Measurements from ENCODE around the gene ALX4. TPM values are rescaled to one million over a fixed set of nuclear protein-coding genes. Genes with fewer than 3 reads are reported as not detected.

Gene ALX4
- total and polyA plus RNA-seq, 4 experiments from 2014 or later, result not detected

DNA sequence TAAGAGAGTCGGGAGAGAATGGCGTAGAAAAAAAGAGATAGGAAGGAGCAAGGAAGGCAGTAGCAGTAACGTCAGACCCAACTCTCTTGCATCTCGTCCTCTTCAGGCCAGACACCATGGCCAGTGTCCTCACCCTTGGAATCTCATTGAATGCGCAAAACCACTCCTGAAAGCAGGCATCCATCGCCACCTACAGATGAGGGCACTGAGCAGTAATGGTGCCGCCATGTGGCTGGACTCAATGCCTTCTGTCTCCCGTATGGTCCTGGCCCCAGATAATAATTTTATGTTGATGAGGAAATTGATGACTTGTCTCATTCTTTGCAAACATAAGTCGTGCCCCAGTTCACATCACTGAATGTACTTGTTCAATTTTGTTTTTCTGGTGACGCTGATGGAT lies 17.8 kb upstream of the ALX4 start:
- intact Hi-C loops (cut with micrococcal nuclease), result no loop called here
- CTCF ChIA-PET (ENCODE audit: partially characterized antibody), result no interaction called here

DNA sequence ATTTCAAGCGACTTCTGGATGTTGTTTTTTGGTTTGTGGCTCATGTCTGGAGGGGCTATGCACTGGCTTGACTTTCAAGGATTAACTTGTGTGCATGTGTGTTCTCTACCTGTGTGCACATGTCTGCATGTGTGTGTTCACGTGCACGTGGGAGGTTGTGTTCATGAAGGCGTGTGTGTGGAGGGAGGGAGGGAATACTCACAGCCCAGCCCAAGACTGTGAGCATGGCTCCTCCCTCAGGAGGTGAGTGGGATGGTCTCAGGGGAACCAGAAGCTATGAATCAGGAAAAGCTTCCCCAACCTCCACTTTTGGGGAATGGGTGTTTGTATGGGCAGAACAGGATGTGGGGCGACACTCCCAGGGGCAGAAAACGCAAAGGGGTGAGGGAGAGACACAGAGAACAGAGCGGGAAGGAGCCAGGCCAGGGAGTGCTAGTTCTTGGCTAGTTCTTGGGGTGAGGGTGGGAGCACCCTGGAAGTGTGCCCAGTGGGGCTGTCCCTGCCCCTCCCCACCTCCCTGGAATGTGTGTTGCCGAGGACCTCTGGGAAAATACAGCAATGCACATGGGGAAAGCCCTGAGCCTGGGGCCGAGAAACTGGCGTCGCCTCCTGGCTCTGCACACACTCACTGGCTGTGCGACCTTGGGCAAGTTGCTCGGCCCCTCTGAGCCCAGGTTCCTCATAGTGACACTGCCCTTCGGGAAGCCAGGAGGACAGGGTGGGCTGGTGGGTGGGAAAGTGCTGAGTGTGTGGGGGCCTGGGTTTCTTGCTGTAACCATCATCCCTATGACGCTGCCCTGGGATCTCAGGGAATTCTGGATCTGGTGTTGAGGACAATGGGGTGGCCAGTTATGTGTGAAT lies 16.9 kb upstream of the ALX4 start:
- Mint-ChIP-seq H3K4me1 (no peaks in the 10 kb centered on the region), H3K9me3 (peaks cover 0 to 2% (median 0%) of the 10 kb centered on the region in 8 donors), H3K4me3 (no peak overlapping the region), H3K36me3 (no peaks in the 10 kb centered on the region), H3K27me3 (peaks cover 53 to 60% of the 10 kb centered on the region in 2 donors), H3K27ac (no peak overlapping the region)
- CTCF ChIA-PET (ENCODE audit: partially characterized antibody), result no interaction called here
- no peaks in the 10 kb centered on the region for H3K36me3 ChIP-seq (ENCODE audit: insufficient read depth, low read length)
- H3K27me3 ChIP-seq (ENCODE audit: insufficient read depth, low read length), result peaks cover 18% of the 10 kb centered on the region
- H3K27ac ChIP-seq (ENCODE audit: low read depth, low read length), result no peak overlapping the region
- no peak overlapping the region for H3K4me3 ChIP-seq (ENCODE audit: low read length in 2 of 2)
- intact Hi-C loops (cut with micrococcal nuclease), result no loop called here
- H3K9me3 ChIP-seq (ENCODE audit: control insufficient read depth in 1 of 2, low read length in 2 of 2), result no peaks in the 10 kb centered on the region
- DNase-seq, result no peak
- H3K4me1 ChIP-seq (ENCODE audit: insufficient read depth, low read length), result no peaks in the 10 kb centered on the region
- POLR2A ChIA-PET (ENCODE audit: partially characterized antibody), result no interaction called here

More for the DNA sequence above, 17.8 kb upstream of the ALX4 start:
- Mint-ChIP-seq H3K36me3 (no peaks in the 10 kb centered on the region), H3K27me3 (peaks cover 46 to 53% of the 10 kb centered on the region in 2 donors), H3K9me3 (peaks cover 0 to 2% (median 0%) of the 10 kb centered on the region in 8 donors), H3K4me1 (no peaks in the 10 kb centered on the region), H3K27ac (no peak overlapping the region), H3K4me3 (no peak overlapping the region)
- Histone ChIP-seq H3K9me3 (ENCODE audit: control insufficient read depth in 1 of 2, low read length in 2 of 2) (no peaks in the 10 kb centered on the region), H3K4me1 (ENCODE audit: insufficient read depth, low read length) (no peaks in the 10 kb centered on the region), H3K4me3 (ENCODE audit: low read length in 2 of 2) (no peak overlapping the region), H3K36me3 (ENCODE audit: insufficient read depth, low read length) (no peaks in the 10 kb centered on the region), H3K27ac (ENCODE audit: low read depth, low read length) (no peak overlapping the region), H3K27me3 (ENCODE audit: insufficient read depth, low read length) (peaks cover 18% of the 10 kb centered on the region)
- POLR2A ChIA-PET (ENCODE audit: partially characterized antibody), result no interaction called here
- no peak for DNase-seq

DNA sequence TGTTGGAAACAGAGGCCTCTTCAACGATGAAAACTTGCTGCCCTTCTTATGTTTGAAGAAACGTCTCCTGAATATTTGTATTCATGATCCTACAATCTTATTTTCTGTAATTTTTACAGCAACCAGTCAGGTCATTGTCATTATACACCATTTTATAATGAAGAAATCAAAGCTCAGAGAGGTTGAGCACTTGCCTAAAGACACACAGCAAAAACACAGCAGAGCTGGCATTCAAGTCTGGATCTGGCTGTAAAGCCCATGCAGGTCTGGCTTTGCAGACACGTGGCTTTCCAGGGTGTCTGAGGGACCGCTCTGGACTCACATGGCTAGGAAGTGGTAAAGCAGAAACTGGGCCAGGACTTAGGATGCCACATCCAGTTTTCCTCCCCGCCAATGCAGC lies 15.8 kb upstream of the ALX4 start:
- no peaks in the 10 kb centered on the region for H3K36me3 ChIP-seq (ENCODE audit: insufficient read depth, low read length)
- H3K4me3 Mint-ChIP-seq, result no peak overlapping the region
- no peak overlapping the region for H3K4me3 ChIP-seq (ENCODE audit: low read length in 2 of 2)
- no peaks in the 10 kb centered on the region for H3K4me1 ChIP-seq (ENCODE audit: insufficient read depth, low read length)
- no peak overlapping the region for H3K27ac ChIP-seq (ENCODE audit: low read depth, low read length)
- no peak overlapping the region for H3K27ac Mint-ChIP-seq
- intact Hi-C loops (cut with micrococcal nuclease), result no loop called here
- H3K27me3 Mint-ChIP-seq, result peaks cover 61 to 68% of the 10 kb centered on the region in 2 donors
- H3K27me3 ChIP-seq (ENCODE audit: insufficient read depth, low read length), result peaks cover 18% of the 10 kb centered on the region
- H3K36me3 Mint-ChIP-seq, result no peaks in the 10 kb centered on the region
- POLR2A ChIA-PET (ENCODE audit: partially characterized antibody), result no interaction called here
- H3K4me1 Mint-ChIP-seq, result peaks cover 0 to 2% (median 0%) of the 10 kb centered on the region in 4 donors
- H3K9me3 Mint-ChIP-seq, result peaks cover 0 to 2% (median 0%) of the 10 kb centered on the region in 8 donors
- DNase-seq, result no peak
- CTCF ChIA-PET (ENCODE audit: partially characterized antibody), result no interaction called here
- no peaks in the 10 kb centered on the region for H3K9me3 ChIP-seq (ENCODE audit: control insufficient read depth in 1 of 2, low read length in 2 of 2)

DNA sequence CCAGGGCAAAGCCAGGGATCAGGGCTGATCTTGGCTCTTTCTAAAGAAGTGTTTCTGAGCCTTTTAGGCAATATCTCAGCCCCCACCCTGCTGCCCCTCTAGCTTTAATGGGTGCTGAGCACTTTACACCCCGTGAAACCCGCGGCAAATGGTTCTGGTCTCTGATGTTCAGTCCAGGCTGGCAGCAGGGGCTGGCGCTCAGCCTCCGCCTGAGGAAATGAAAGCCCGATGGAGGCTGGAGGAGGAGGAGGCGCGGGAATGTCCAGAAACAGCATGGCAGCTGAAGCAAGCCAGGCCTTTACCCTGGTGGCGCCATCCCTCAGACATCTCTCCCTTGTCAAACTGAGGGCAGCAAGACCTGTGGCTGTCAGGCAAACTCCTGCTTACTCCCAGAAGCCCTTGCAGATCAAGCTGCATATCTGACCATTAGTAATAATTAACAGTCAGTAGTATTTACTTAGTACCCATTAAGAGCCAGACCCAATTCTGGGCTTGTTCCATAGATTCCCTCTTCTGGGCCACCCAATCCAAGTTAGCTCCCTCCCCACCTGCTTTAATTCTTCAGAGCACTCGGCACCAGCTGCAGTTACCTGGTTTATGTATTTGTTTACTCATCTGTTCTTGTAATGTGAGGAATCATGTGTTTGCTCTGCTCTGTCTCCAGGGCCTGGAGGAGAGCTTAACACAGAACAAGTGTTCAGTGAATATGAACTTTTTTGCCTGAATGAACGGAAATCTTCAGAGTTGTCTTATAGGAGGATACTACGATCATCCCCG lies 15.0 kb upstream of the ALX4 start:
- Mint-ChIP-seq H3K27me3 (peaks cover 64 to 71% of the 10 kb centered on the region in 2 donors), H3K36me3 (no peaks in the 10 kb centered on the region), H3K4me3 (no peak overlapping the region), H3K4me1 (peaks cover 3 to 9% (median 4%) of the 10 kb centered on the region in 4 donors), H3K27ac (no peak overlapping the region), H3K9me3 (peaks cover 0 to 2% (median 0%) of the 10 kb centered on the region in 8 donors)
- H3K36me3 ChIP-seq (ENCODE audit: insufficient read depth, low read length), result no peaks in the 10 kb centered on the region
- ChIA-PET CTCF (ENCODE audit: partially characterized antibody) (interaction anchor here (1.2 kb wide), 1 partner anchor 38 kb away, joined by 3 read pairs; no protein-coding TSS in a partner anchor), POLR2A (ENCODE audit: partially characterized antibody) (no interaction called here)
- no peak for DNase-seq
- H3K27ac ChIP-seq (ENCODE audit: low read depth, low read length), result no peak overlapping the region
- H3K4me3 ChIP-seq (ENCODE audit: low read length in 2 of 2), result no peak overlapping the region
- intact Hi-C loops (cut with micrococcal nuclease), result no loop called here
- H3K27me3 ChIP-seq (ENCODE audit: insufficient read depth, low read length), result peaks cover 24% of the 10 kb centered on the region
- H3K9me3 ChIP-seq (ENCODE audit: control insufficient read depth in 1 of 2, low read length in 2 of 2), result no peaks in the 10 kb centered on the region
- H3K4me1 ChIP-seq (ENCODE audit: insufficient read depth, low read length), result no peaks in the 10 kb centered on the region

DNA sequence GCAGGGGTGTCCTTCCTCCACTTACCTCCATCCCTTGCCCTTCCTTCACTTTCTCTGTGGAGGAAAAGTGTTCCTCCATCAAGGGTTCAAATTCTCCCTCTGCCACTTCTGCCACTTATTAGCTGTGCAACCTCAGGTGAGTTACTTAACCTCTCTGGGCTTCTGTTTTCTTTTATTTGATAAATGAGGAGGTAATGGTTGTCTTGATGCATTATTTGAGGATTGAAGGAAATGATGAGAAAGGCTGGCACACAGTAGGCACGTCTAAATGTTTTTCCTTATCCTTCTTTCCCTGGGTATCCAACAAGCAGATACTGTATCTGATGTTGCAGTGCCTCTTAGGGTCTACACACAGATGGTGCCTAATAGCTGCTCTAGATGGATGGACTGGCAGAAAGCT lies 14.3 kb upstream of the ALX4 start:
- H3K27ac Mint-ChIP-seq, result no peak overlapping the region
- Histone ChIP-seq H3K9me3 (ENCODE audit: control insufficient read depth in 1 of 2, low read length in 2 of 2) (no peaks in the 10 kb centered on the region), H3K36me3 (ENCODE audit: insufficient read depth, low read length) (no peaks in the 10 kb centered on the region), H3K4me3 (ENCODE audit: low read length in 2 of 2) (no peak overlapping the region), H3K27me3 (ENCODE audit: insufficient read depth, low read length) (peaks cover 24% of the 10 kb centered on the region), H3K27ac (ENCODE audit: low read depth, low read length) (no peak overlapping the region), H3K4me1 (ENCODE audit: insufficient read depth, low read length) (no peaks in the 10 kb centered on the region)
- intact Hi-C loops (cut with micrococcal nuclease), result no loop called here
- H3K9me3 Mint-ChIP-seq, result peaks cover 0 to 2% (median 0%) of the 10 kb centered on the region in 8 donors
- H3K27me3 Mint-ChIP-seq, result peaks cover 64 to 73% of the 10 kb centered on the region in 2 donors
- H3K4me3 Mint-ChIP-seq, result no peak overlapping the region
- CTCF ChIA-PET (ENCODE audit: partially characterized antibody), result interaction anchor here (1.2 kb wide), 1 partner anchor 38 kb away, joined by 3 read pairs; no protein-coding TSS in a partner anchor
- POLR2A ChIA-PET (ENCODE audit: partially characterized antibody), result no interaction called here
- peaks cover 3 to 9% (median 4%) of the 10 kb centered on the region in 4 donors for H3K4me1 Mint-ChIP-seq
- H3K36me3 Mint-ChIP-seq, result no peaks in the 10 kb centered on the region
- DNase-seq, result no peak

DNA sequence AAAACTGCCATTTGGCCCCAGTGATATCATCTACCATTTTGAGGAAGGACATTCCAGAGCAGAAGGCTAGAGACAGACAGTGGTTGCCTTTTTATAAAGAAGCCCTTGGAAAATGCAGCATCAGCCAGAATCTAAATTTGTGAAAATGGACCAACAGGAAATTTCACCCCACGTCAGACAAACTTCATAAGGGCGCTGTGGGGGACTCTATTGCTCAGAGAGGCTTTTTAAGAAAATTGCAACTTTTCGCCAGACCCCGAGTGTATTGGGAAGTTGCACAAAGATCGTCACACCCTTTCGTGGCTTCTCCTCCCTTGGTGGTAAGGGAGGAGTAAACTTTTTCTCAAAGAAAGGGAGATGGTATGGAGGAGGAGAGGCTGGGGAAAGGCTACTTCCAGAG lies 12.3 kb upstream of the ALX4 start:
- Mint-ChIP-seq H3K27me3 (peaks cover 71 to 75% of the 10 kb centered on the region in 2 donors), H3K4me3 (no peak overlapping the region), H3K36me3 (no peaks in the 10 kb centered on the region), H3K9me3 (peaks cover 0 to 2% (median 0%) of the 10 kb centered on the region in 8 donors), H3K27ac (no peak overlapping the region), H3K4me1 (peaks cover 3 to 18% (median 6%) of the 10 kb centered on the region in 4 donors)
- no peaks in the 10 kb centered on the region for H3K9me3 ChIP-seq (ENCODE audit: control insufficient read depth in 1 of 2, low read length in 2 of 2)
- H3K4me1 ChIP-seq (ENCODE audit: insufficient read depth, low read length), result peaks cover 5% of the 10 kb centered on the region
- POLR2A ChIA-PET (ENCODE audit: partially characterized antibody), result no interaction called here
- DNase-seq, result no peak
- H3K4me3 ChIP-seq (ENCODE audit: low read length in 2 of 2), result no peak overlapping the region
- H3K36me3 ChIP-seq (ENCODE audit: insufficient read depth, low read length), result no peaks in the 10 kb centered on the region
- intact Hi-C loops (cut with micrococcal nuclease), result no loop called here
- H3K27me3 ChIP-seq (ENCODE audit: insufficient read depth, low read length), result peaks cover 27% of the 10 kb centered on the region
- no peak overlapping the region for H3K27ac ChIP-seq (ENCODE audit: low read depth, low read length)
- CTCF ChIA-PET (ENCODE audit: partially characterized antibody), result no interaction called here

DNA sequence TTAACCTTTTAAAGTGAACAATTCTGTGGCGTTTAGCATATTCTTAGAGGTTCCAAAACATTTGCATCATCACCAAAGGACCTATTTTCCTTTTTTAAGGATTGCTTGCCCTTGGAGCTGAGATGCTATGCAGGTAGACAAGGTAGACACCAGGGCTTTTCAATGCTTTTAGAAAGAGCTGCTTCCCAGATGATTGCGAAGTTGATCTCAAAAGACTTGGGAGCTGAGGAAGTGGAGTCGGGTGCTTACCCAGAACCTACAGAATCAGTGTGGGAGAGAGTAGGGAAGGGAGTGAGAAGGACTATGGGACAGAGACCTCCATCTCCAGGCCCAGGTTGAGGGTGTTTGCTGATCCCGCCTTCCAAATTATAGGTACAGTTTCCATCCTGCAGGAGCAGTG lies 11.1 kb upstream of the ALX4 start:
- POLR2A ChIA-PET (ENCODE audit: partially characterized antibody), result no interaction called here

More for the DNA sequence above, 11.1 kb upstream of the ALX4 start:
- CTCF ChIA-PET (ENCODE audit: partially characterized antibody), result no interaction called here
- H3K4me1 Mint-ChIP-seq, result peaks cover 3 to 20% (median 13%) of the 10 kb centered on the region in 4 donors
- H3K9me3 ChIP-seq (ENCODE audit: control insufficient read depth in 1 of 2, low read length in 2 of 2), result no peaks in the 10 kb centered on the region
- H3K27me3 Mint-ChIP-seq, result peaks cover 69 to 71% of the 10 kb centered on the region in 2 donors
- no peak overlapping the region for H3K27ac ChIP-seq (ENCODE audit: low read depth, low read length)
- no peak overlapping the region for H3K27ac Mint-ChIP-seq
- peaks cover 27% of the 10 kb centered on the region for H3K27me3 ChIP-seq (ENCODE audit: insufficient read depth, low read length)
- peaks cover 14% of the 10 kb centered on the region for H3K4me1 ChIP-seq (ENCODE audit: insufficient read depth, low read length)
- H3K9me3 Mint-ChIP-seq, result peaks cover 0 to 2% (median 0%) of the 10 kb centered on the region in 8 donors
- H3K36me3 ChIP-seq (ENCODE audit: insufficient read depth, low read length), result no peaks in the 10 kb centered on the region
- H3K4me3 ChIP-seq (ENCODE audit: low read length in 2 of 2), result no peak overlapping the region
- no peak overlapping the region for H3K4me3 Mint-ChIP-seq
- H3K36me3 Mint-ChIP-seq, result no peaks in the 10 kb centered on the region
- intact Hi-C loops (cut with micrococcal nuclease), result no loop called here
- DNase-seq, result no peak

Measured in CD4-positive, alpha-beta memory T cell (primary cell).